LNCaP clone FGC (cell line): ENCODE results near the gene THBS2.
"Not testable (repeated sequence)": the region's sequence is repeated elsewhere in the genome, so short reads cannot be mapped to it uniquely, and the experiment has no call there.

Experiments
- DNase-seq: peaks from one replicate; pipeline ENCODE4 v3.0.0-alpha.2; 2011; ENCODE audit warnings: low read depth
- H3K4me3 ChIP-seq: 2 replicates; pipeline ENCODE4 v1.5.1; 2011; ENCODE audit warnings: mild to moderate bottlenecking, low read depth, low read length, control low read depth
- TF ChIP-seq, protein P1 (sequence below): IDR thresholded peaks from 2 replicates; pipeline ENCODE4 v1.5.1; 2012; ENCODE audit warnings: mild to moderate bottlenecking; ENCODE audit not compliant: control insufficient read depth, insufficient read depth; ENCODE audit errors: extremely low read depth

Gene THBS2

DNA sequence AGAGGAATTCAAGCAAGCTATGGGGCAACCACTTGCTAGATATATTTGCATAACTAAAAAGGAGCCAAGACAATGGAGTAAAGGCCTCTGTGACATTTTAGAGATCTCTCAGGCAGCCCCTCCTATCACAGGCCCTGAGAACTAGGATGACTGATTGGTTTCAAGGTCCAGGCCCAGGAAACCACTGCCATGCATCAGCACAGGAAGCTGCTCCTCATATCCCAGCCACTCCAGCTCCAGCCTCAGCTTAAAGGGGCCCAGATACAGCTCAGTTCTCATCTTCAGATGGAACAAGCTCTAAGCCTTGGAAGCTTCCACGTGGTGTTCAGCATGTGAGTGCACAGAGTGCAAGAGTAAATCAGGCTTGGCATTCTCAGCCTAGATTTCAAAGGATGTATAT lies 21.1 kb upstream of the THBS2 start:
- H3K4me3 ChIP-seq, result no peak overlapping the region
- TF ChIP-seq, protein P1, sequence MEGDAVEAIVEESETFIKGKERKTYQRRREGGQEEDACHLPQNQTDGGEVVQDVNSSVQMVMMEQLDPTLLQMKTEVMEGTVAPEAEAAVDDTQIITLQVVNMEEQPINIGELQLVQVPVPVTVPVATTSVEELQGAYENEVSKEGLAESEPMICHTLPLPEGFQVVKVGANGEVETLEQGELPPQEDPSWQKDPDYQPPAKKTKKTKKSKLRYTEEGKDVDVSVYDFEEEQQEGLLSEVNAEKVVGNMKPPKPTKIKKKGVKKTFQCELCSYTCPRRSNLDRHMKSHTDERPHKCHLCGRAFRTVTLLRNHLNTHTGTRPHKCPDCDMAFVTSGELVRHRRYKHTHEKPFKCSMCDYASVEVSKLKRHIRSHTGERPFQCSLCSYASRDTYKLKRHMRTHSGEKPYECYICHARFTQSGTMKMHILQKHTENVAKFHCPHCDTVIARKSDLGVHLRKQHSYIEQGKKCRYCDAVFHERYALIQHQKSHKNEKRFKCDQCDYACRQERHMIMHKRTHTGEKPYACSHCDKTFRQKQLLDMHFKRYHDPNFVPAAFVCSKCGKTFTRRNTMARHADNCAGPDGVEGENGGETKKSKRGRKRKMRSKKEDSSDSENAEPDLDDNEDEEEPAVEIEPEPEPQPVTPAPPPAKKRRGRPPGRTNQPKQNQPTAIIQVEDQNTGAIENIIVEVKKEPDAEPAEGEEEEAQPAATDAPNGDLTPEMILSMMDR, result no peak
- DNase-seq, result no peak

DNA sequence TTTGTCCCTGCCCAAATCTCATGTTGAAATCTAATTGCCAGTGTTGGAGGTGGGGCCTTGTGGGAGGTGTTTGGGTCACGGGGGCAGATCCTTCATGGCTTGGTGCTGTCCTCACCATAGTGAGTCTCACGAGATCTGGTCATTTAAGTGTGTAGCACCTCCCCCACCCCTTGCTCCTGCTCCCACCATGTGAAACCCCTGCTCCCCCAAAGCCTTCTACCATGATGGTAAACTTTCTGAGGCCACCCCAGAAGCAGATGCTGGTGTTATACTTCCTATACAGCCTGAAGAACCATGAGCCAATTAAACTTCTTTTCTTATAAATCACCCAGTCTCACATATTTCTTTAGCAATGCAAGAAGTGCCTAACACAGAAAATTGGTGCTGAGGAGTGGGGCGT lies 19.9 kb upstream of the THBS2 start:
- H3K4me3 ChIP-seq, result no peak overlapping the region
- TF ChIP-seq, protein P1, result no peak
- no peak for DNase-seq

DNA sequence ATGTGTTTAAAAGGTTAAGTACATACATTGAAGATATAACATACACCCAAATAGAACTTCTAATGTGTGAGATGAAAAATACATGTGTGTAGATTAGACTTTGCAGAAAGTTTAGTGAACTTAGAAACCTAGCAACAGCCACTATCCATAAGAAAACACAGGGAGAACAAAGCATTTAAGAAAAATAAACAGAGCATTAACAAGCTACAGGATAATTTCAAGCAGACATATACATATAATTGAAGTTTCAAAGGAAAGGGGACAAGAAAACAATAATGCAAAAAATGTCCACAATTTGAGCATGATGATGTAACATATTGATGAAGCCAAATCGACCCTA lies 18.2 kb upstream of the THBS2 start:
- TF ChIP-seq, protein P1, result no peak
- DNase-seq, result no peak
- no peak overlapping the region for H3K4me3 ChIP-seq

DNA sequence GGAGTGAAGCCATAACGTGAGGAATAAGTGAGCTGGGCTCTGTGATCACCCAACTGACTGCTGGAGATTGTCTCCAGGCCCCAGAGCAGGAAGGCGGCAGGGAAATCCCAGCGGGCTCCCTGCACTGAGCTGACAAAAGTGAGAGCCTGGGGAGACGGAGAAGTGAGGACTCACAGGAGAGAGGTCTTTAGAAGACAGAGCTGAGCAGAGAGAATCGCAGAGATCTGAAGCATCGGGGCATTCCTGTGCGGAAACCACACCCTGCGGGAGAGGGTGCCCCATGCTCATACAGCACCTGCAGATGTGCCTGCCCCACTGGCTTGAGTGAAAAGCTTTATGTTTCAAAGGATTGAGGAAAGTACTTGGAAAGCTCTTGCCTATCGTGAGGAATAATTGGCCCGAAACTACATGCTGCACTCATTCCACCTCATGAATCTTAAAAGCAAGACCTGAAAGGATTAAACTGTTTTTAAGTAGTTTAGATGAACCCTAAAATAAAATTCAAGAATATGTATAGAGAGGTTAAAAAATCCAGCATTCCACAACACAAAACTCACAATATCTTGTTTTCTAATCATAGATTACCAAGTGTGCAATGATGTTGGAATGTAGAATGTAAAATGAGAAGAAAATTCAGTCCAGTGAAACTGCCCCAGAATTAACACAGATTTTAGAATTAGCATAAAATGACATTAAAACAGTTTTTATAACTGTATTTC lies 17.7 kb upstream of the THBS2 start:
- no peak for DNase-seq
- TF ChIP-seq, protein P1, result no peak
- H3K4me3 ChIP-seq, result no peak overlapping the region

DNA sequence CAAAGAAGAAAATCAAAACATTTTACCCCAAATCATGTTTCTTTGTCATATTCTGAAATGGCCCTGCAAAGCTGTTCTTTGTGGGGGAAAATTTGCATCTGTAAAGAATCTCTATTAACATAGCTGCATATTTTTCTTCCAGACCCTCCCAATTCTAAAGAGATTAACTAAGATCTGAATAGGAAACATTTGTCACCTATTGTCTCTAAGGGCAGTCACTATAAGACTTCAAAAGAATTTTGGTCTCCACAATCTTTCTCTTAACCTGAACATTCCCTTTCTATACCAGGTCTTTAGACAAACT lies 16.4 kb upstream of the THBS2 start:
- not testable (repeated sequence) for H3K4me3 ChIP-seq, DNase-seq

DNA sequence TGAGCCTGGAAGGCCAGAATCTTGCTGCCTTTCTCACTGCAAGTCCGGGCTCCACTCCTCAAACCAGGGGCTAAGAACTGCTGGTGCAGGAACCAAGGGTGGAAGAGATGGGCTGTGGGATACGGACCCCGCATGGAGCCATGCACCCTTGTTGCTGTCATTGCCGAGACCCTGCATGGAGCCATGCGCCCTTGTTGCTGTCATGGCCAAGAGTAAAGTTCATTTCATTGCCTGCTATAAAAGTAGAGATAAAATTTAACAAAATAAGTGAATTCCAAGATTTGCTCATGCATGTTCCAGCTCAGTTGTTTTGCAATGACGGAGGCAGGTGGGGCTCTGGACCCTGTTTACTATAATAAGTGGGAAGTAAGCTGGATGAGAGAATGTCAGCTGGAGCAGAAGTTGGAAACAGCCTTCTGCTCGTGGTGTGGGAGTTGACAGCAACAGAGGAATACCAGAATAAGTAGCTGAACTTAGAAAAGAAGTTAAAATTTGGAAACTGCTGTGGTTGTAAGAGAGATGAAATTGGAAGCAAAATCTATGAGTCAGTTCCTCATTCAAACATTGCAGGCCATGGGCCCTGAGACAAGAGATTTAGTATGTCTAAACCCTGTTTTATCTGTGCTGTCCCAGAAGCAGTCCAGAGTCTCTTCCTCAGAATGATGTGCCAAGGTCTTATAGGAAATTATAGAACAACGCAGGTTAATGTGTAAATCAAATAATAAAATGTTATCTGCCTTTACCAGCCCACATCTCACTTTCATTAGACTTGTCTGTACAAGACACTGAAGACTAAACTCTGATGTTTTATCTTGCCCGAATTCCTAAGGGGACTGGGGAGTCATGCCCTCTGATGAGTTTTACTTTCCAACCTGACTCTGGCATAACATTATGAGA lies 15.8 kb upstream of the THBS2 start:
- no peak overlapping the region for H3K4me3 ChIP-seq
- no peak for DNase-seq

DNA sequence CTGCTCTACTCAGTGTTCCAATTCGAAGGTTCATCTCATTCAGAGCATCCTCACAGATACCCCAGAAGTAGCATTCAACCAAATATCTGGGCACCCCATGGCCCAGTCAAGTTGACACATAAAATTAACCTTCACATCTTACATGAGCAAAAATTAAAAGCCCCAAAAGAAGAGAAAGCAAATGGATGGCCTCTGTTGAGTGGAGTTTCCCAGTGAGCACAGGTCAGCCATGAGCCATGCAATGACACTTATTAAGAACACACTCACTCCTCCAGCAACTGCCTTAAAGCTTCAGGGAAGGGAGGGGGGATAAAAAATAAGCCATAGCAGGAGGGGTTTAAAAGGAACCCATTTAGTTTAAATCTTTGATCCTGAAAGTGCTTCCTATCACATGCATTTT lies 14.6 kb upstream of the THBS2 start:
- H3K4me3 ChIP-seq, result no peak overlapping the region
- DNase-seq, result no peak
- TF ChIP-seq, protein P1, result no peak

More for the DNA sequence above, 15.8 kb upstream of the THBS2 start:
- TF ChIP-seq, protein P1, result no peak
